Lung (tissue), 12 donors: ENCODE measurements around the gene ZNF205. TPM values are rescaled to one million over a fixed set of nuclear protein-coding genes. Genes with fewer than 3 reads are reported as not detected.

Experiments
- ATAC-seq: fragments of 200-7000 bp; cut with Tn5 transposase; one replicate; pipeline ENCODE4 v1.9.1; 2020; ENCODE audit warnings: moderate number of reproducible peaks; ENCODE audit not compliant: insufficient read depth, low FRiP score
- DNase-seq, 3 donors: peaks; one replicate each; pipeline ENCODE4 v3.0.0-alpha.2; 2013 to 2017
- H3K27ac ChIP-seq, 2 donors: one replicate each; pipeline ENCODE4 v1.5.1; 2013; ENCODE audit warnings: mild to moderate bottlenecking in 2 of 2, moderate library complexity in 2 of 2, control low read depth in 1 of 2, inconsistent platforms in 1 of 2, low read depth in 1 of 2, low read length in 1 of 2
- H3K27me3 ChIP-seq, 3 donors: one replicate each; pipeline ENCODE4 v1.5.1; 2013; ENCODE audit warnings: low read length in 2 of 3; ENCODE audit not compliant: control insufficient read depth in 3 of 3, insufficient read depth in 3 of 3
- H3K36me3 ChIP-seq, 4 donors: one replicate each; pipeline ENCODE4 v1.5.1; 2013; ENCODE audit warnings: low read length in 4 of 4, mild to moderate bottlenecking in 1 of 4, moderate library complexity in 1 of 4; ENCODE audit not compliant: control insufficient read depth in 4 of 4, insufficient read depth in 4 of 4
- H3K4me1 ChIP-seq, 5 donors: one replicate each; pipeline ENCODE4 v1.5.1; 2013; ENCODE audit warnings: low read length in 5 of 5, mild to moderate bottlenecking in 2 of 5, moderate library complexity in 1 of 5; ENCODE audit not compliant: control insufficient read depth in 5 of 5, insufficient read depth in 5 of 5
- H3K4me3 ChIP-seq: one replicate; pipeline ENCODE4 v1.5.1; 2013; ENCODE audit warnings: mild to moderate bottlenecking, control low read depth, moderate library complexity
- H3K9ac ChIP-seq, 2 donors: one replicate each; pipeline ENCODE4 v1.5.1; 2013; ENCODE audit warnings: low read length in 2 of 2, control low read depth in 1 of 2; ENCODE audit not compliant: insufficient read depth in 1 of 2
- H3K9me3 ChIP-seq, 4 donors: one replicate each; pipeline ENCODE4 v1.5.1; 2013; ENCODE audit warnings: low read length in 3 of 4, mild to moderate bottlenecking in 1 of 4, moderate library complexity in 1 of 4; ENCODE audit not compliant: control insufficient read depth in 4 of 4, insufficient read depth in 3 of 4
- WGBS, 2 donors: extraction: QIAGEN DNeasy Blood & Tissue Kit; methylation state at CpG; one replicate each; pipeline ENCODE4 v1.1.7; 2013; 5-methylcytosine and 5-hydroxymethylcytosine counted together
- polyA plus RNA-seq, 2 donors: library from polyadenylated mRNA; stranded (reverse); fragments of 200-250 nt; gene quantifications; one replicate each; pipeline ENCODE4 v1.2.1, GENCODE V29; 2013
- total RNA-seq, 2 donors: library from RNA; depleted of rRNA in 1 of 2; stranded (reverse); fragments of >200 nt in 1 of 2; gene quantifications; one replicate each; pipeline ENCODE4 v1.2.1, GENCODE V29; 2014 to 2021
- TF ChIP-seq, protein P1 (sequence below): IDR thresholded peaks from 2 replicates; pipeline ENCODE4 v1.5.1; 2012; ENCODE audit warnings: mild to moderate bottlenecking; ENCODE audit errors: control extremely low read depth, extremely low read depth
- donor health status: control.
- donor health status: control.
- donor health status: Bipolar disorder and iron deficiency.
- donor health status: healthy.
- donor health status: DM: yes; HTN: yes; CAD: no.

Gene ZNF205
- total and polyA plus RNA-seq, 4 donors = 9.8 to 33.0 (median 11.5) TPM

GRCh38 chr16:3106205-3106928 lies 6.0 kb upstream of the ZNF205 start:
- 0 to 1% methylated on average over 55 to 74 of the region's 74 CpGs for WGBS, 2 donors
- Histone ChIP-seq H3K4me3 (peak overlapping the region; percentile 65), H3K27me3 (peaks cover 0 to under 1% (median 0%) of the 10 kb centered on the region in 3 donors), H3K4me1 (peaks cover 0 to 7% (median 0%) of the 10 kb centered on the region in 5 donors), H3K9me3 (no peaks in the 10 kb centered on the region), H3K36me3 (no peaks in the 10 kb centered on the region), H3K27ac (peak overlapping the region; percentile 90 to 96), H3K9ac (peak overlapping the region; percentile 49 to 63)
- TF ChIP-seq, protein P1, sequence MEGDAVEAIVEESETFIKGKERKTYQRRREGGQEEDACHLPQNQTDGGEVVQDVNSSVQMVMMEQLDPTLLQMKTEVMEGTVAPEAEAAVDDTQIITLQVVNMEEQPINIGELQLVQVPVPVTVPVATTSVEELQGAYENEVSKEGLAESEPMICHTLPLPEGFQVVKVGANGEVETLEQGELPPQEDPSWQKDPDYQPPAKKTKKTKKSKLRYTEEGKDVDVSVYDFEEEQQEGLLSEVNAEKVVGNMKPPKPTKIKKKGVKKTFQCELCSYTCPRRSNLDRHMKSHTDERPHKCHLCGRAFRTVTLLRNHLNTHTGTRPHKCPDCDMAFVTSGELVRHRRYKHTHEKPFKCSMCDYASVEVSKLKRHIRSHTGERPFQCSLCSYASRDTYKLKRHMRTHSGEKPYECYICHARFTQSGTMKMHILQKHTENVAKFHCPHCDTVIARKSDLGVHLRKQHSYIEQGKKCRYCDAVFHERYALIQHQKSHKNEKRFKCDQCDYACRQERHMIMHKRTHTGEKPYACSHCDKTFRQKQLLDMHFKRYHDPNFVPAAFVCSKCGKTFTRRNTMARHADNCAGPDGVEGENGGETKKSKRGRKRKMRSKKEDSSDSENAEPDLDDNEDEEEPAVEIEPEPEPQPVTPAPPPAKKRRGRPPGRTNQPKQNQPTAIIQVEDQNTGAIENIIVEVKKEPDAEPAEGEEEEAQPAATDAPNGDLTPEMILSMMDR = no peak
- ATAC-seq = peak; percentile 95
- peak; percentile 90 to 95 (median 93) for DNase-seq

DNA sequence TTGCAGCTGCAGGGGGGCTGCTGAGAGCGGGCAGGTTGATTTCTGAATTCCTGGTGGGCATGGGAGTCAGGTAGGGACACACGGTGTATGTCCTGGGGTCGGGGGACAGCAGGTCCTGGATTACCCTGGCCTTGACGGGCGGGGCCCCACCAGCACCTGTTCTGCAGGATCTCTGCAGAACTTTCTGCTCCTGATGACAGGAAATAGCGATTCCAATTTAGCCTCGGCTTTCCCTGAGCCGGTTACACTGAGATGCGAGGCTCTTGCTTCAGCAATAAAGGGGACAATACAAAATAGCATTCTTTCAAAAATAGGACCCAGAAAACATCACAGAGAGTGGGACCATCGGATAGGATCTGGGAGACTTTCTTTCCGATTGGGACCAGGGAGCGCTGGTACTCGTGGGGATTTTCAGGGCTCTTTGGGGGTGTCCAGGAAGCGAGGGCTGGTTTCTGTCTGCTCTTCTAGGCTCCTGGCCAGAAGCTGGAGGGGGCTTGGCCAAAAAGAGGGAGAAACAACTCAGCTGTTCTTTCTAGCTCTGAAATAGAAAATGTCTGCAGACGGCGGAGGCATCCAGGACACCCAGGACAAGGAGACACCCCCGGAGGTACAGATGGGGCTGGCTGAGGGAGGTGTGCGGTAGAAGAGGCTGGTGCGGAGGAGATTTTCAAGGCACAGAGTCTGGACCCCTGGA lies 642 bp downstream of the ZNF205 start:
- Histone ChIP-seq H3K4me3 (peak overlapping the region; percentile 82), H3K4me1 (peaks cover 5 to 19% (median 9%) of the 10 kb centered on the region in 5 donors), H3K27me3 (no peaks in the 10 kb centered on the region), H3K27ac (peak overlapping the region; percentile 71 to 77), H3K9ac (peak overlapping the region; percentile 69), H3K36me3 (peaks cover 0 to 11% (median 7%) of the 10 kb centered on the region in 4 donors), H3K9me3 (no peaks in the 10 kb centered on the region)
- ATAC-seq (no peak), DNase-seq (peak; percentile 81 to 90 (median 87))
- TF ChIP-seq, protein P1 = no peak
- 20 to 39% methylated on average over 19 of the region's 19 CpGs for WGBS, 2 donors

- H3K27me3 ChIP-seq = no peaks in the 10 kb centered on the region
- 60 to 72% methylated on average over 17 of the region's 17 CpGs for WGBS, 2 donors
- no peak for ATAC-seq
- peak overlapping the region in 1 of 2 donors; percentile 69 for H3K9ac ChIP-seq
- no peak overlapping the region for H3K27ac ChIP-seq
- H3K9me3 ChIP-seq = no peaks in the 10 kb centered on the region
- DNase-seq = no peak
- TF ChIP-seq, protein P1 = no peak
- H3K4me1 ChIP-seq = peaks cover 5 to 19% (median 9%) of the 10 kb centered on the region in 5 donors
- H3K4me3 ChIP-seq = no peak overlapping the region
- peaks cover 0 to 18% (median 7%) of the 10 kb centered on the region in 4 donors for H3K36me3 ChIP-seq
These were observed 1.5 kb downstream of the ZNF205 start for GRCh38 chr16:3113765-3114479.
